ENCODE measurements around the gene RELA.

The RELA gene

DNA sequence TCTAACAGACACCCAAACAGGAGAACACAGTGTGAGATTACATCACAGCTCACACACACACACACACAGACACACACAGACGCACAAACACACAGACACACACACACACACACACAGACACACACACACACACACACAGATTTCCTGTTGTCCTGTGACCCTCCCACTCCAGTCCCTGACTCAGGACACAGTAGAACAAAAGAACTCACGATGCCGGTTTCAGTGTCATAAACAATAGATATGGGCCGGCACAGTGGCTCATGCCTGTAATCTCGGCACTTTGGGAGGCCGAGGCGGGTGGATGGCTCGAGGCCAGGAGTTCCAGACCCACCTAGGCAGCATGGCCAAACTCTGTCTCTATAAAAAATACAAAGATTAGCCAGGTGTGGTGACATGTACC, 35.5 kb upstream of the RELA start:
- no peak for DNase-seq (ENCODE audit: low read depth in 1 of 2, low spot score in 1 of 2)
- no peak overlapping the region for H3K27ac ChIP-seq (replicated peaks)
- TF ChIP-seq REST (IDR thresholded peaks at IDR 0.05; ENCODE audit: insufficient replicate concordance, low read depth): no peak
- no peak for TF ChIP-seq SPI1 (IDR thresholded peaks at IDR 0.05; ENCODE audit: borderline replicate concordance, low read depth)
- TF ChIP-seq, protein P1, sequence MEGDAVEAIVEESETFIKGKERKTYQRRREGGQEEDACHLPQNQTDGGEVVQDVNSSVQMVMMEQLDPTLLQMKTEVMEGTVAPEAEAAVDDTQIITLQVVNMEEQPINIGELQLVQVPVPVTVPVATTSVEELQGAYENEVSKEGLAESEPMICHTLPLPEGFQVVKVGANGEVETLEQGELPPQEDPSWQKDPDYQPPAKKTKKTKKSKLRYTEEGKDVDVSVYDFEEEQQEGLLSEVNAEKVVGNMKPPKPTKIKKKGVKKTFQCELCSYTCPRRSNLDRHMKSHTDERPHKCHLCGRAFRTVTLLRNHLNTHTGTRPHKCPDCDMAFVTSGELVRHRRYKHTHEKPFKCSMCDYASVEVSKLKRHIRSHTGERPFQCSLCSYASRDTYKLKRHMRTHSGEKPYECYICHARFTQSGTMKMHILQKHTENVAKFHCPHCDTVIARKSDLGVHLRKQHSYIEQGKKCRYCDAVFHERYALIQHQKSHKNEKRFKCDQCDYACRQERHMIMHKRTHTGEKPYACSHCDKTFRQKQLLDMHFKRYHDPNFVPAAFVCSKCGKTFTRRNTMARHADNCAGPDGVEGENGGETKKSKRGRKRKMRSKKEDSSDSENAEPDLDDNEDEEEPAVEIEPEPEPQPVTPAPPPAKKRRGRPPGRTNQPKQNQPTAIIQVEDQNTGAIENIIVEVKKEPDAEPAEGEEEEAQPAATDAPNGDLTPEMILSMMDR (IDR thresholded peaks at IDR 0.05; ENCODE audit: insufficient read depth, low read length): no peak
- no peak for TF ChIP-seq GABPA (IDR thresholded peaks at IDR 0.05; ENCODE audit: low read depth)
- TF ChIP-seq POLR2AphosphoS5 (IDR thresholded peaks at IDR 0.05; ENCODE audit: low read depth): no peak
- no peaks in the 10 kb centered on the region for H3K27me3 ChIP-seq (ENCODE audit: insufficient read depth, poor library complexity, severe bottlenecking)
- no peak overlapping the region for H3K4me3 ChIP-seq (replicated peaks; ENCODE audit: insufficient read depth, low read length)

GRCh38 chr11:65696802-65697552, 34.3 kb upstream of the RELA start:
- Histone ChIP-seq H3K27me3 (ENCODE audit: insufficient read depth, poor library complexity, severe bottlenecking) (no peaks in the 10 kb centered on the region), H3K4me3 (replicated peaks; ENCODE audit: insufficient read depth, low read length) (no peak overlapping the region), H3K27ac (replicated peaks) (no peak overlapping the region)
- no peak for DNase-seq (ENCODE audit: low read depth in 1 of 2, low spot score in 1 of 2)
- TF ChIP-seq POLR2AphosphoS5 (IDR thresholded peaks at IDR 0.05; ENCODE audit: low read depth) (no peak), REST (IDR thresholded peaks at IDR 0.05; ENCODE audit: insufficient replicate concordance, low read depth) (no peak), GABPA (IDR thresholded peaks at IDR 0.05; ENCODE audit: low read depth) (no peak), SPI1 (IDR thresholded peaks at IDR 0.05; ENCODE audit: borderline replicate concordance, low read depth) (no peak)
- TF ChIP-seq, protein P1 (IDR thresholded peaks at IDR 0.05; ENCODE audit: insufficient read depth, low read length): no peak

DNA sequence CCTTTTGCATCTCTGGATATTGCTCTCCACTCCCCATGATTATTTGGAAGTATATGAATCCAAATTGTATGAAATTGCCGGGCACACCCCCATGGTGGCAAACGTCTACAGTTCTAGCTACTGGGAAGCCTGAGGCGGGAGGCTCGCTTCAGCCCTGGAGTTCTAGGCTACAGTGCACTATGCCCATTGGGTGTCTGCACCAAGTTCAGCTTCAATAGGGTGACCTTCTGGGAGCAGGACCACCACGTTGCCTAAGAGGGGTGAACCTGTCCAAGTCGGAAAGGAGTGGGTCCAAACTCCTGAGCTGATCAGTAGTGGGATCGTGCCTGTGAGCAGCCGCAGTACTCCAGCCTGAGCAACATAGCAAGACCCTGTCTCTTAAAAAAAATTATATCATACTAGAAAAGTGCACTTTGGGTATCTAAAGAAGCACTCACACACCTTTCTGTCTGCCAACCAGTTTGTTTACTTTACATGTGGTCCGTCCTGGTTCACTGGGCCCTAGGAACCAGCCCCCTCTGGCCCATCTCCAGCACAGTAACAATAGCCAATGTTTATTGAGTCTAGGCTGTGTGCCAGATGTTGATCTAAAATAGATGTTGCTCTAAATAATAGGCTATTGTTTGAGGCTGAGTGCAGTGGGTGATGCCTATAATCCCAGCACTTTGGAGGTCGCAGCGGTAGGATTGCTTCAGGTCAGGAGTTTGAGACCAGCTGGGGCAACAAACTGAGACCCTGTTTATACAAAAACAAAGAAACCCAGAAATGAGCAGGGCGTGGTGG, 32.9 kb upstream of the RELA start:
- DNase-seq (ENCODE audit: low read depth in 1 of 2, low spot score in 1 of 2): no peak
- TF ChIP-seq POLR2AphosphoS5 (IDR thresholded peaks at IDR 0.05; ENCODE audit: low read depth): no peak
- no peak for TF ChIP-seq SPI1 (IDR thresholded peaks at IDR 0.05; ENCODE audit: borderline replicate concordance, low read depth)
- TF ChIP-seq REST (IDR thresholded peaks at IDR 0.05; ENCODE audit: insufficient replicate concordance, low read depth): no peak
- no peak for TF ChIP-seq GABPA (IDR thresholded peaks at IDR 0.05; ENCODE audit: low read depth)
- TF ChIP-seq, protein P1 (IDR thresholded peaks at IDR 0.05; ENCODE audit: insufficient read depth, low read length): no peak
- Histone ChIP-seq H3K27me3 (ENCODE audit: insufficient read depth, poor library complexity, severe bottlenecking) (no peaks in the 10 kb centered on the region), H3K4me3 (replicated peaks; ENCODE audit: insufficient read depth, low read length) (no peak overlapping the region), H3K27ac (replicated peaks) (no peak overlapping the region)

Measured in HL-60 (cell line).